Measurements from ENCODE around the gene ZSCAN31.
A peak's percentile ranks its signal among the peaks of the same experiment; 100 is the strongest.

Gene ZSCAN31

GRCh38 chr6:28351087-28351486, 15.1 kb upstream of the ZSCAN31 start:
- no peak overlapping the region for H3K27ac ChIP-seq

DNA sequence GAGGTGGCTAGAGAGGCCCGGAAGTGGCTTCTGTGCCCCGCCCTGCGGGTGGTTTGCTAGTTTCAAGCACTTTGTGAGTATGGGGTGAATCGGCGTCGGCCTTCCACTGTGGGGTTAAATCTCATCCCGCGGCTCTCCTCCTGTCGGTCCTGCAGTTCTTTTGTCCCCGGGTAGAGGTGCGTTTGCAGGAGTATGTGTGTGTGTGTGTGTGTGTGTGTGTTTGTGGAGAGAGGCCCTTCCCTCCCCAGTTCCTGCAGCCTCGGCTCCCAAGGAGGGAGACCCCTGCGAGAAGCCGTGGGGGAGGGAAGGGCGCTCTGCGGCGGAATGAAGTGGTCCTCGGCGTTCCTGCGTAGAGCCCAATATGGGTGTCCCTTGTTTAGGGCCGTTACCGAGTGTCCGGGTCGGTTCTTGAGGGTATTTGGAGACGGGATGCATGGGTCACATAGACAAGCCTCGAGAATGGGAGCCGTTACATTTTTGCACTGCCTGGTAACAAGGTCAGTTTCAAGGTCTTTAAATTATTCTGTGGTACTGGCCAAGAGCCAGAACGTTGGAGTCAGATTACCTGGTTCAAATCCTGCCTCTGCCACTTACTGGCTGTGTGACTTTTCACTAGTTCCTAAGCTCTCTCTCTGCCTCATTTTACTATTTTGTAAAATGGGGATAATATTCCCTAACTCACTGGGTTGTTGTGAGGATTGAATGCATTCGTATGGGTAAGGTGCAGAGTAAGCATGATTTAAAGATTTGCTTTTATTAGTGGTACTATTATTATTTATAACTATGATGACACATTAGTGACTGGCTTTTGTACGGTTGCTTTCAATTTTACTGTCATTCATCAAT, 14.2 kb upstream of the ZSCAN31 start, which contains the start of gene ZKSCAN3:
ZKSCAN3 (plus strand) TSS at position 56 of the 846 bp plus-strand sequence. CDS start 9,640 bp downstream, outside the sequence.
- H3K27ac ChIP-seq: peak within 1 kb of the TSS; percentile 67
- TF ChIP-seq CTCF (IDR thresholded peaks at IDR 0.05) (no peak), ZFX (IDR thresholded peaks at IDR 0.05; ENCODE audit: borderline replicate concordance) (no peak)

More at GRCh38 chr6:28351087-28351486, 15.1 kb upstream of the ZSCAN31 start:
- no peak for TF ChIP-seq CTCF (IDR thresholded peaks at IDR 0.05)

- TF ChIP-seq ZFX (IDR thresholded peaks at IDR 0.05; ENCODE audit: borderline replicate concordance) (no peak), CTCF (IDR thresholded peaks at IDR 0.05) (no peak)
- H3K27ac ChIP-seq: peak overlapping the region; percentile 67
Measured at GRCh38 chr6:28349344-28349891, 13.5 kb upstream of the ZSCAN31 start.

DNA sequence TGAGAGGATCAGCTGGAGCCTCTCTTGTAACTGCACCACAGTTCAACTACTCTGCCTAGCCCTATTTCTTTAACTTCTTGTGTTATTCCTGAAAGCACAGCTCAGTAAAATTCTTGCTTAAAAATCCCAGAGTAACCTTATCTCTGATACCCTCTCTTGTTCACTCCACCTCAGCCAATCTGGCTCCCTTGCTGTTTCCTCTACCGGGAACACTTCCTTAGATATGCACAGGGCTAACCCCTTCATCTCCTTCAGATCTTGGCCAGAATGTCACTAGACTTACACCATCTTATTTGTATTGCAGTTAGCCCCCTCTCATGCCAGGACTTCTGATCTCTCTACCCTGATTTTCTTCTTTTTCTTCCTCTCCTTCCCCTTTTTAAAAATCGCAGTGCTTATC, 11.2 kb upstream of the ZSCAN31 start:
- H3K27ac ChIP-seq: no peak overlapping the region
- TF ChIP-seq ZFX (IDR thresholded peaks at IDR 0.05; ENCODE audit: borderline replicate concordance) (no peak), CTCF (IDR thresholded peaks at IDR 0.05) (no peak)

- no peak overlapping the region for H3K27ac ChIP-seq
- TF ChIP-seq CTCF (IDR thresholded peaks at IDR 0.05) (no peak), ZFX (IDR thresholded peaks at IDR 0.05; ENCODE audit: borderline replicate concordance) (no peak)
Measured at GRCh38 chr6:28345201-28345600, 9.3 kb upstream of the ZSCAN31 start.

DNA sequence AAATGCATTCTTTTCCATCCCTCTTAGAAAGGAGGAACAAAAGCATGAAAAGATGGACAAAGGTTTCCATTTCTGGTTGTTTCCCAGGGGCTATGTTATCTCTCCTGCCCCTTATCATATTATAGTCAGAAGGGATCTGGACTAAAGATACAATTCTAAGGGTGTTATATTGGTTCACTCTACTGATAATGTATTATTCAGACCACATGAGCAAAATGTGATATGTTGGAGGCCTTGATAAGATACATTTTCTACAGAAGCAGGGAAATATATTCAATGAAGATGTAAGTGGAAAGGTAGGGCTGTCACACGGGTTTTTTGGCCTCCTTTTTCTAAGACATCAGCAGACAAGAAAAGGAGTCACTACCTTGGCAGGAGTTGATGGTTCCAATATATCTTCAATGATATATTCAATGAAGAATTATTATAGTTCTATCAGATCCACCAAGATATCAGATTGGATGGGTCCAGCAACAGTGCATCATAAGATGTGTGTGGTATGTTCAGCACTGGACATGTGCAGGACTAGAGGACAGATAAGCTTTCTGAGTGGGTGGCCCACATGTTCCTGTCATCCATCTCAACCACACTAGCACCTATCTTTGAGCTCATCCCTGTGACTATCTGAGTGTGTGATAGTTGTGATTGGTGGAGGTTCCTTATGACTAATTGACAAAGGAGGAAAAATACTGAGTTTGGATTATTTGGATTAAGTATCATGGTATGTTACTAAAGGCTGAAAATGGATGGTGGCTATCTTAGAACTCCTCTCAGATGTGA, 8.1 kb upstream of the ZSCAN31 start:
- no peak for TF ChIP-seq CTCF (IDR thresholded peaks at IDR 0.05)
- no peak for TF ChIP-seq ZFX (IDR thresholded peaks at IDR 0.05; ENCODE audit: borderline replicate concordance)
- H3K27ac ChIP-seq: no peak overlapping the region
